ELF-1 (cell line): ENCODE data around the gene CUX1.
"Not testable (repeated sequence)": the region's sequence is repeated elsewhere in the genome, so short reads cannot be mapped to it uniquely, and the experiment has no call there.

Experiments
- DNase-seq: peaks from one replicate; pipeline ENCODE4 v3.0.0-alpha.2; 2016; ENCODE audit warnings: low read depth, low spot score

Gene CUX1

DNA sequence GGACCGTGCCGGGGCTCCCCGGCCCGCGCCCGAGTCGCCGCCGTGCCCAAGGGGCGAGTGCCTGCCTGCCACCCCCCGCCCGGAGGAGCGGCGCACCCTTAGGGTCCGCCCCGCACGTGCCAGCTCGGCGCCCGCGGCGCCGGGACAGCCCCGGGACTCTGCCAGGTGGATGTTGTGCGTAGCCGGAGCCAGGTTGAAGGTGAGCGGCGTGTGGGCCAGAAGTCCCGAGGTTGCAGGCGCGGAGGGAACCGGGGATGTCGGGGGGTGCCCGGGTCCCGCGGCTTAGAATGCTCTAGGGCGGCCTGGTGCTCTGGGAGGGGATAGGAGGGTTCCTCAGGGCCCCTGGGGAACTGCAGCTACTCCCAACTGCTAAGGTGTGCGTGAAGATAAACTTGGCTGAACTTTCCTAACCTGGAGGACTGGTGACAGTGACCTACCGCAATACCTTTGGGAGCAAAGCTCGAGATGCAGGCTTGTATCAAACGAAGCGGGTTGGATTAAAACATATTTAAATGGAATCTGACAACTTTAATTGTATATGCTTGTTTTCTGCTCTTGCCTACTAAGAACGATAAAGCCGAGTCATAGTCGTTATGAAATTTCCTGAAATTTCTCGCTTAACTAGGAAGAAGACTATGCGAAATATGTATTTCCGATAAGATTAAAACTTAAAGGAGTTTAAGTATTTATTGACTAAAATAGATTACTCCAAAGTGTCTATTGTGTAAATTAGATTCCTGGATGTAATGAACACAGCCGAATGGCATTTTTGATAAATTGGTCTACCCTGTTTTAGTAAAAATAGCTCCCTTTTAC is at the start of gene CUX1:
CUX1 (plus strand) TSS at position 156 of the 816 bp plus-strand sequence; CDS start at position 170, 14 bp downstream.
- DNase-seq, result peak; percentile 52

- DNase-seq, result no peak
These were observed 49.1 kb upstream of the CUX1 start for GRCh38 chr7:101768280-101768679.

DNA sequence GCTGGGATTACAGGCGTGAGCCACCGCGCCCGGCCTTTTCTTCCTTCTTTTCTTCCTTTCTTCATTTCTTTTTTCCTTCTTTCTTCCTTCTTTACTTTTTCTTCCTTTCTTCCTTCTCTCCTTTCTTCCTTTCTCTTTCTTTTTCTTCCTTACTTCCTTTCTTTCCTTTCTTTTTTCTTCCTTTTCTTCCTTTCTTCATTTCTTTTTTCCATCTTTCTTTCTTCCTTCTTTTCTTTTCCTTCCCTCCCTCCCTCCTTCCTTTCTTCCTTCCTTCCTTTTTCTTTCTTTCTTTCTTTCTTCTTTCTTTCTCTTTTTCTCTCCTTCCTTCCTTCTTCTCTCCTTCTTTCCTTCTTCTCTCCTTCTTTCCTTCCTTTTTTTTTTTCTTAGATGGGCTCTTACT is 47.0 kb upstream of the CUX1 start:
- DNase-seq, result no peak

DNA sequence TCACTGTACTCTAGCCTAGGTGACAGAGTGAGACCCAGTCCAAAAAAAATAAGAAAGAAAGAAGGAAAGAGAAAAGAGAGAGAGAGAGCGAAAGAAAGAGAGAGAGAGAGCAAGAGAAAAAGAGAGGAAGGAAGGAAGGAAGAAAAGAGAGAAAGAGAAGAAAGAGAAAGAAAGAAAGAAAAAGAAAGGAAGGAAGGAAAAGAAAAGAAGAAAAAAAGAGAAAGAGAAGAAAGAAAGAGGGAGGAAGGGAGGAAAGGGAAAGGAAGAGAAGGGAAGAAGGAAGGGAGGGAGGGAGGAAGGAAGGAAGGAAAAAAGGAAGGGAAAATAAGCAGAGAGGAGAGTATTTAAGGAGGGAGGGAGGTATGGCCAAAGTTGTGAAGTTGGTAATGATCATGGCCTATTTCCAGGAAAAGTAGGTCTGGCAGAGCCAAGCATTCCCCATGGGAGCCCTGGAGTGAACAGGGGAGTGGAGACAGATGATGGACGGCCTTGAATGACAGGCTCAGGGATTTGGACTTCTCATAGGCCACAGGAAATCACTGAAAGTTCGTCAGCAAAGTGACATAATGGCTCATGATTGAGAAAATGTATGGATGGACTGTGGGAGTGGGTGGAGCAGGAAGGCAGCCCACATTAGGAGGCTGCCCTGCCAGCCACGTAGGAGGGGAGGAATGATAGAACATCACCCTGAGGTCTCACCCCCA is 44.8 kb upstream of the CUX1 start:
- DNase-seq, result no peak

- DNase-seq, result no peak
These were observed 42.2 kb upstream of the CUX1 start for GRCh38 chr7:101775181-101775580.

DNA sequence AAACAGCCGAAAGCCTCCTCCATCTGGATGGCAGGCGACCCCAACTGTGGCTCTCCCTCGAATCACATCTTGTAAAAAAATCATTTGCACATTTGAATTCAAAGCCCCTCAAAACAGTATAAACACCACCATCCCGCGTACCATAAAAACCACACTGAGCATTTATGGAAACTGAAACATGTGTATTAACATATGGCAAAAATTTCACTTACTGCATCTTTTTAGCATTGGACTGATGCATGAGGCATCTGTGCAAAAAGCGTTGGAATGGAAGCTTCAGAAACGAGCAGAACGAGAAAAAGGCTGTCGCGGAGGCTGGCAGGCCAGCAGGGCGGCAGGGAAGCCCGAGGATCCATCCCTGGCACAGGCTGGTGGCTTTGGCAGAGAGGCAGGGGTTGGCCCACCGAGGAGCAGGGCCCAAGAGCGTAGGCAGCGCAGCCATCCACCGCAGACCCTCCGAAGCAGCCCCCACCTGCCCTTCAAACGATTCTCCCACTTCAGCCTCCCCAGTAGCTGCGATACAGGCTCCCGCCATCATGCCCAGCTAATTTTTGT is 39.3 kb upstream of the CUX1 start:
- no peak for DNase-seq

GRCh38 chr7:101779267-101779666 is 38.2 kb upstream of the CUX1 start:
- DNase-seq, result no peak

- DNase-seq, result no peak
These were observed 37.1 kb upstream of the CUX1 start for GRCh38 chr7:101780281-101780680.

DNA sequence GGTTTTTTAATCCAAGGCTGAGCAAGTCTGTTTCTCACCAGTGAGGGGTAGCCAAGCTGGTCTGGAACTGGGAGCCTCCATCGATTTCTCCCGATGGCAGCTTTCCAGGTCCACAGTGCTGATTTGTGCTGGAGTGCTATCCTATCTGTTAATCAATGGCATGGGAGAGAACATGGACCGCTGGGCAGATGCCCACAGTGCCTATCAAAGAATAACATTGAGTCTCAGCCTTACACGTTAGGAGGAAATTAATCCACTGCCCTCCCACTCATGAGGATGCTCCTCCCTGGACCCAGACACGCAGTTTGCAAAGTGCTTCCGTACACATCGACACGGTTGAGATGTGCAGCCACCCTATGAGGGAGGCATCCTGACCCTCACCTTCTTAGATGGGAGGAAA is 36.0 kb upstream of the CUX1 start:
- no peak for DNase-seq

DNA sequence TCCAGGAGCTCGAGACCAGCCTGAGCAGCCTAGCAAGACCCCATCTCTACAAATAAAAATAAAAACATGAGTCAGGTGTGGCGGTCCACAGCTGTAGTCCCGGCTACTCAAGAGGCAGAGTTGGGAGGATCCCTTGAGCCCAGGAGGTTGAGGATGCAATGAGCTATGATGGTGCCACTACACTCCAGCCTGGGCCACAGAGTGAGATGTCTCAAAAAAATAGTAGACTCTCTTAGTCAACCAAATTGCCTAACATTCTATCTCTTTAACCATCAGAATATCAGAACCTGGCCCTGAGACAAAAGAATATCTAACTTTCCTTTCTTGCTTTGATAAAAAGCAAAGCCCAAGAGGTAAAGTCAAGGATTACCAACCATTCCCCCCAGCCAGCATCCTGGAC is 35.0 kb upstream of the CUX1 start:
- DNase-seq, result no peak

- DNase-seq, result no peak
These were observed 34.5 kb upstream of the CUX1 start for GRCh38 chr7:101782896-101783295.

DNA sequence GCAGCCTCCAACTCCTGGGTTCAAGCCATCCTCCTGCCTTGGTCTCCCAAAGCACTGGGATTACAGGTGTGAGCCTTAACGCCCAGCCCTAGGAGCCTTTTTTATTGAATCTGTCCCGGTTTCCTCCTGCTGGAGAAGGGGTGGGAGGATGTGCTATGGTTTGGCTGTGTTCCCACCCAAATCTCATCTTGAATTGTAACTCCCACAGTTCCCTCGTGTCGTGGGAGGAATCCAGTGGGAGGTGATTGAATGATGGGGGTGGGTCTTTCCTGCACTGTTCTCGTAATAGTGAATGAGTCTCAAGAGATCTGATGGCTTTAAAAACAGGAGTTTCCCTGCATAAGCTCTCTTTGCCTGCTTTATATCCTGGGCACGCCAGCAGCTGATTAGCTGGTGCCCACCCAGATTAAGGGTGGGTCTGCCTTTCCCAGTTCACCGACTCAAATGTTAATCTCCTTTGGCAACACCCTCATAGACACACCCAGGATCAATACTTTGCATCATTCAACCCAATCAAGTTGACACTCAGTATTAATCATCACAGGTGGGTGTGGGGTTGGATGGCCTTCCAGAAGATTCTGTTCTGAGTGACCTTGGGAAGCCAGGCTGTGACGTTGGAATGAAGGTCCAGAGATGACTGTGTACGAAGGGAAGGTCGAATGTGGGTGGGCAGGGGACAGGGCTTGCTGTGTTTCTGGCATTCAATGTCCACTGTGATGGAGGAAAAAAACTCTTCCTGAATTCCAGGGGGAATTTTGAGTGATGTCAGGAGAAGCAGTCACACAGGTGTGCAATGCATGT is 33.8 kb upstream of the CUX1 start:
- no peak for DNase-seq

- no peak for DNase-seq
These were observed 32.9 kb upstream of the CUX1 start for GRCh38 chr7:101784292-101785127.

GRCh38 chr7:101787864-101788263 is 29.6 kb upstream of the CUX1 start:
- no peak for DNase-seq

- DNase-seq, result no peak
These were observed 28.9 kb upstream of the CUX1 start for GRCh38 chr7:101788517-101788916.

DNA sequence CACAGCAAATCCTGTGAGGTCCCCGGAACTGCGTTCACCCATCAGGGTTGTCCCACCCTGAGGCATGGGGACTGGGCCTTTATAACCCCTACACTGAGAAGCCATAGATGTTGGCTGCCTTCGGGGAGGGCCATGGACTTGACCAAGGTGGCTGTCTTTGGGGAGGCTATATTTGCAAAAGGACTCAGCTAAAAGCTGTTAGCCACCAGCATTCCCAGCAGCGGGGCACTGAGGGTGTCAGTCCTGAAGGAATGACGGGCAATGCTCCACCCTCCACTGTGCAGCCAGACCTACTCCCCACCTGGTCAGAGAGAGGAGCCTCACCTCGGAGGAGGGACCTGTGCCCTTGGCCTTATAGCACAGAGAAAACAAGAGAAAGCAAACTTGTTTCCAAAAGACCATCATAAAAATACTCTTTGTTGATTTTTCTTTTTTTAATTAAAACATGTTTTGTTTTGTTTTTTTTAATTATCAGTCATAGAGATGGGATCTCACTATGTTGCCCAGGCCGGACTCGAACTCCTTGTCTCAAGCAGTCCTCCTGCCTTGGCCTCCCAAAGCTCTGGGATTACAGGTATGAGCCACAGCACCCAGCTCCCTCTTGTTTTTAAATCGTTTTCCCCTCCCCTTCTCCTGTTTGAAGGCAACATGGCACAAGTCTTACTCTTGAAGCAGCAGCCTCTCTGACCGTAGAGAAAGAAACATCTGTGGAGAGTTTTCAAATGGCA is 26.7 kb upstream of the CUX1 start:
- DNase-seq, result no peak

GRCh38 chr7:101792051-101792681 is 25.3 kb upstream of the CUX1 start:
- peak; percentile 49 for DNase-seq

- DNase-seq, result not testable (repeated sequence)
These were observed 24.7 kb upstream of the CUX1 start for GRCh38 chr7:101792682-101793071.

DNA sequence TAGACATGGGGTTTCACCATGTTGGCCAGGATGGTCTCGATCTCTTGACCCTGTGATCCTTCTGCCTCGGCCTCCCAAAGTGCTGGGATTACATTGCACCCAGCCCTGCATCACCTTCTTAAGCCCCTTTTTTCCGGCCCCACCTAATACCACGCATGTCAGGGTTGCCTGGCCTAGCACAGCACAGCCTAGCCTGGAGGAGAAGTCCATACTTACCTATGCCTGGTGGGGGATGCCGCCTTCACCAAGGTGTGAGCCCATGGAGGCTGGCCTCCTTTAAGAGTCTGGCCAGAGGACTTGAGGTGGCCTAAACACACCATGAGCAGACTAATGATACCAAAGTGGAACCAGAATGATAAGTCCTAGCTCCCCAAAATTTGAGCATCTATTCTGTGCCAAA is 22.0 kb upstream of the CUX1 start:
- no peak for DNase-seq

GRCh38 chr7:101798173-101798572 is 19.3 kb upstream of the CUX1 start:
- DNase-seq, result not testable (repeated sequence)
